Mesangial cell (primary cell): Measurements from ENCODE around the gene OR6N2. TPM values are rescaled to one million over a fixed set of nuclear protein-coding genes. Genes with fewer than 3 reads are reported as not detected.

Experiments
- total RNA-seq: library from RNA; depleted of rRNA; stranded (reverse); fragments of >200 nt; gene quantifications from 2 replicates; pipeline ENCODE4 v1.2.3, GENCODE V29; 2015

The OR6N2 gene, protein sequence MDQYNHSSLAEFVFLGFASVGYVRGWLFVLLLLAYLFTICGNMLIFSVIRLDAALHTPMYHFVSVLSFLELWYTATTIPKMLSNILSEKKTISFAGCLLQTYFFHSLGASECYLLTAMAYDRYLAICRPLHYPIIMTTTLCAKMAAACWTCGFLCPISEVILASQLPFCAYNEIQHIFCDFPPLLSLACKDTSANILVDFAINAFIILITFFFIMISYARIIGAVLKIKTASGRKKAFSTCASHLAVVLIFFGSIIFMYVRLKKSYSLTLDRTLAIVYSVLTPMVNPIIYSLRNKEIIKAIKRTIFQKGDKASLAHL
- not detected in 2 replicates for total RNA-seq

DNA sequence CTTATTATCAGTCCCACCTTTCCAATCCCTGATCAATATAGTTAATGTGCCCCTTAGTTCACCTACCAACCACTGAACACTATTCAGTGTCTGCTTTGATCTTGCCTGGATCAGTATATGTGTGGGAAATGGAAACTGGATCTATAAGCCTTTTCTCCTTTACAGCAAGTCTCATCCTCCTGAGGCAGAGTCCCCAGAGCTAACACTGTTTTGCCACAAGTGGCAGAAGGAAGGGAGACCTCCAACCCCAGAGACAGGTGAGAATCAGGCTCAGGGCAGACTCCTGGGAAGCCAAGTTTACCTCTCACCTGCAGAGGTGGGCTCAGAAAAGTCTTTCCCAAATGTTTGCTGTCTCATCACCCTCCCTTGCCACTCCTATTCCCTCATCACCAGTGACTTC, at the start of gene OR6N2:
OR6N2 (minus strand) TSS at position 101 of the 400 bp plus-strand sequence. CDS start 3,569 bp downstream, outside the sequence.

DNA sequence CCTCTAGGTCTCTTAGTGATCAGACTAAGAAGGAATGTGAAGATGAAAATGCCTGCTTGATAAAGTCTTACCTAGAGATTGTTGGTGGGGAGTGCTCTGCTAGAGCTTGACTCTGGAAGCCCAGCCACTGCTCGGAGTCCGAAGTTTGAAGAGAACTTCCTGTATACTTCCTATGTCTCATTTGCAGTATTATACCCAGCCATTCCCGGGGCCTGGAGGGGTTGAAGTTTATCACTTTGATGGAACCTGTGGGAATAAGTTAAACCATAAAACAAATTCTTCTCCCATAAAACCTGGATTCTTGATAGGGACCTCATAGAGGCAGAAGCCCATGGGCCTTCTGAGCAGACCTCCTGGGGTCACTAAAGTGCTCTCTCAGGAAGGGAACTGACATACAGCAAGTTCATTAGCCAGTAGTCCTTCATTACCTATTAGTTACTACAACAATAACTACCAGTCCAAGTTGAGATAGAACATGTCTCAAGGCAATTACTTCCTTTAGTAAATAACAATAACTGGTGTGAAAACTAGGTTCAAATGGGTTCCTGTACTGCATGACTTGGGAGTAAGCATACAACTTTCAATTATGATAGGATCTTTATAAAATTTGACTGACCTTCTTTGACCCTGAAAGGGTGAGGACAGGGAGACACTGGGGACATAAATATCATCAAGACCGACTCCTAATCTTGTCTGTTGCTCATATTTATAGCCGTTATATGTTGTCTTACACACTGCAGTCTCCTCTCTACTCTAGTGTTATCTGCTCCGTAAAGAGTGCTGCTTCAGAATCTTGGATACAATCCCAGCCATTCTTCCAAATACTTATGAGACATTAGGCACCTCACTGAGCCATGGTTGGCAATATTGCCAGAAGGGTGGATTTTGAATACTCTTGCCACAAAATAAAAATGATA, 8.8 kb downstream of the OR6N2 start, which contains the start of gene OR6N1:
OR6N1 (minus strand) TSS at position 246 of the 917 bp plus-strand sequence. CDS start 5,513 bp downstream, outside the sequence.

DNA sequence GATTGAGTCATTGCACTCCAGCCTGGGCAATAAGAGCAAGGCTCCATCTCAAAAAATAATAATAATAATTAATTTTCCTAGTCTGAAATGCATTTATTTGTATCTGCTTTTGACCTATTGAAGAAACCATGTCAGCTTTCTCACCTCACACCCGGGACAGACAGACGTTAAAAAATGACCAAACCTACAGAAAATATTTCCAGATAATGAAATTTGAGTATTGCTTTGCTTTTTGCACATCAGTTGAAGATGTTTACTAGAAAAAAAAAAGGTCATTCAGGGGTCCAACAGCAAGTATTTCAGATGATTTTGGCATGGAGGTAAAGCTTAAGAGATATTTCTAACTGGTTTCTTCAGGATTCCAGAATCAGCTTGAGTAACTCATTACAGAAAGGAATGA, 26.6 kb downstream of the OR6N2 start, which contains the start of gene OR6K6:
OR6K6 (plus strand) TSS at position 301 of the 400 bp plus-strand sequence. CDS start 168 bp downstream, outside the sequence.

Other genes with a start within 250 kb of the OR6N2 start
- gene OR6Y1, start 226.8 kb downstream of the OR6N2 start, total RNA-seq: not detected in 2 replicates
- gene OR6P1, start 210.6 kb downstream of the OR6N2 start, total RNA-seq: not detected in 2 replicates
- not detected in 2 replicates for gene OR10X1, start 201.3 kb downstream of the OR6N2 start, total RNA-seq
- not detected in 2 replicates for gene OR10Z1, start 175.9 kb downstream of the OR6N2 start, total RNA-seq
- gene SPTA1, start 94.5 kb downstream of the OR6N2 start, total RNA-seq: not detected in 2 replicates
- not detected in 2 replicates for gene OR6K2, start 80.6 kb downstream of the OR6N2 start, total RNA-seq
- gene OR6K3, start 60.5 kb downstream of the OR6N2 start, total RNA-seq: not detected in 2 replicates
- not detected in 2 replicates for gene OR6K6, start 26.5 kb downstream of the OR6N2 start, total RNA-seq
- gene OR6N1, start 9.0 kb downstream of the OR6N2 start, total RNA-seq: not detected in 2 replicates
- gene MNDA, start 50.1 kb upstream of the OR6N2 start, total RNA-seq: not detected in 2 replicates
- not detected in 2 replicates for gene PYHIN1, start 150.3 kb upstream of the OR6N2 start, total RNA-seq
- 15.8 and 43.5 TPM in 2 replicates for gene IFI16, start 228.7 kb upstream of the OR6N2 start, total RNA-seq